Measurements from ENCODE around the gene MOB4. TPM values are rescaled to one million over a fixed set of nuclear protein-coding genes. Genes with fewer than 3 reads are reported as not detected.

Gene MOB4
- total and polyA plus RNA-seq, 10 donors: 15.5 to 38.3 (median 23.7) TPM

DNA sequence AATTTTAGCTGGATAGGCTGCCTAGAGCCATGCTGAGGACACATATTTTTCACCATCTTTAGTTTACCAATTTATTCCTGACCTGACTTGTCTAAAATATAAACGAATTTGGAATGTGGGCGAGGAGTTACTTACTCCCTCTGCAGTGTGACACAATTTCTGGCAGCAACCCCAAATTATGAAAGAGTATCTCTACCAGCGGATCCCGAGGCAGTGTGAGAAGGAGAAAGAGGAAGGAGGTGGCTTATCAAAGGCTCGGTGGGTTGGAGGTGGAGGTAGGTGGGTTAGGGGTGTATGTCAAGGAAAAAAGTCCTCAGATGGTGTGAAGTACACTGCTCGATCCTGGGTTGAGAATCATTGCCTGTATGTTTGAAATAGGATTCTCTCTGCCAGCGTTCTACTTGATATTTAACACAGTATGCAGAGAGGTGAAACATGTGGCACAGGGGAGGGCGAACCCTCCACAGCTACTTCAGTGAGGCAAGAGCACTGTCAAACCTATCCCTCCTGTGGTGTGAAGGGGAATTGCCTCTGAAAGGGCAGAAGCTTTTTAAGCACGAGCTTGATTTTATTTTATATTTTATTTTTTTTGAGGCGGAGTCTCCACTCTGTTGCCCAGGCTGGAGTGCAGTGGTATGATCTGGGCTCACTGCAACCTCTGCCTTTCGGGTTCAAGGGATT lies 83.6 kb downstream of the MOB4 start:
- H3K36me3 ChIP-seq: no peaks in the 10 kb centered on the region
- DNase-seq: no peak
- TF ChIP-seq, protein P1, sequence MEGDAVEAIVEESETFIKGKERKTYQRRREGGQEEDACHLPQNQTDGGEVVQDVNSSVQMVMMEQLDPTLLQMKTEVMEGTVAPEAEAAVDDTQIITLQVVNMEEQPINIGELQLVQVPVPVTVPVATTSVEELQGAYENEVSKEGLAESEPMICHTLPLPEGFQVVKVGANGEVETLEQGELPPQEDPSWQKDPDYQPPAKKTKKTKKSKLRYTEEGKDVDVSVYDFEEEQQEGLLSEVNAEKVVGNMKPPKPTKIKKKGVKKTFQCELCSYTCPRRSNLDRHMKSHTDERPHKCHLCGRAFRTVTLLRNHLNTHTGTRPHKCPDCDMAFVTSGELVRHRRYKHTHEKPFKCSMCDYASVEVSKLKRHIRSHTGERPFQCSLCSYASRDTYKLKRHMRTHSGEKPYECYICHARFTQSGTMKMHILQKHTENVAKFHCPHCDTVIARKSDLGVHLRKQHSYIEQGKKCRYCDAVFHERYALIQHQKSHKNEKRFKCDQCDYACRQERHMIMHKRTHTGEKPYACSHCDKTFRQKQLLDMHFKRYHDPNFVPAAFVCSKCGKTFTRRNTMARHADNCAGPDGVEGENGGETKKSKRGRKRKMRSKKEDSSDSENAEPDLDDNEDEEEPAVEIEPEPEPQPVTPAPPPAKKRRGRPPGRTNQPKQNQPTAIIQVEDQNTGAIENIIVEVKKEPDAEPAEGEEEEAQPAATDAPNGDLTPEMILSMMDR (IDR thresholded peaks at IDR 0.05 in 8 of 11, conservative IDR thresholded peaks at IDR 0.05 in 3 of 11): peak in 7 of 11 experiments; percentile 5 to 46 (median 21)
- TF ChIP-seq POLR2AphosphoS5 (IDR thresholded peaks at IDR 0.05): no peak
- no peak for TF ChIP-seq POLR2A (IDR thresholded peaks at IDR 0.05)
- peaks cover 0 to 9% (median 0%) of the 10 kb centered on the region in 6 donors for H3K4me1 ChIP-seq
- no peak overlapping the region for H3K27ac ChIP-seq
- 38 to 63% (median 44%) methylated on average over 11 of the region's 11 CpGs for WGBS, 5 donors
- no peaks in the 10 kb centered on the region for H3K9me3 ChIP-seq
- intact Hi-C loops (cut with DNase I; ENCODE audit: low total_unique reads): no loop called here
- H3K4me3 ChIP-seq: no peak overlapping the region
- H3K27me3 ChIP-seq (replicated peaks in 1 of 7): no peaks in the 10 kb centered on the region

DNA sequence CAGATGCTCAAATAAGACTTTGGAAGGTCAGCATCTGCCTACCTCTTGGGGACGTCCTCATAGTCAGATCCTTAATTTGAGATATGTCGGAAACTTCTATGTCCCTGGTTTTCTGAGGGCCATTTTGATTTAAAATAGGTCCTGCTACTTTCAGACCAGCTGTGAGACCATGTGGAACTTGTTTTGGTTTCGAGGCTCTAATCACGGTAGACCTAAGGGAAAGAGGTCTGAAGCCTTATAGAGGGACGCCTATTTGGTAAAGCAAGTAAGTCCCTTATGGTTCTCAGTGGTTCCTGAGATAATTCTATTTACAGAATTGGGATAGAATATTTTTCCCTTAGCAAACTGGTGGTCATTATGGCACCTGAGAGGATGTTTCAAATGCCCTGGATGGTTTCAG lies 84.4 kb downstream of the MOB4 start:
- WGBS, 5 donors: 86 to 94% (median 93%) methylated on average over 5 of the region's 5 CpGs
- peaks cover 0 to 9% (median 0%) of the 10 kb centered on the region in 6 donors for H3K4me1 ChIP-seq
- TF ChIP-seq, protein P1 (IDR thresholded peaks at IDR 0.05 in 8 of 11, conservative IDR thresholded peaks at IDR 0.05 in 3 of 11): no peak
- TF ChIP-seq POLR2A (IDR thresholded peaks at IDR 0.05) (no peak), POLR2AphosphoS5 (IDR thresholded peaks at IDR 0.05) (no peak)
- no peaks in the 10 kb centered on the region for H3K27me3 ChIP-seq (replicated peaks in 1 of 7)
- DNase-seq: no peak
- no peaks in the 10 kb centered on the region for H3K36me3 ChIP-seq
- intact Hi-C loops (cut with DNase I; ENCODE audit: low total_unique reads): no loop called here
- no peak overlapping the region for H3K27ac ChIP-seq
- no peaks in the 10 kb centered on the region for H3K9me3 ChIP-seq
- no peak overlapping the region for H3K4me3 ChIP-seq

DNA sequence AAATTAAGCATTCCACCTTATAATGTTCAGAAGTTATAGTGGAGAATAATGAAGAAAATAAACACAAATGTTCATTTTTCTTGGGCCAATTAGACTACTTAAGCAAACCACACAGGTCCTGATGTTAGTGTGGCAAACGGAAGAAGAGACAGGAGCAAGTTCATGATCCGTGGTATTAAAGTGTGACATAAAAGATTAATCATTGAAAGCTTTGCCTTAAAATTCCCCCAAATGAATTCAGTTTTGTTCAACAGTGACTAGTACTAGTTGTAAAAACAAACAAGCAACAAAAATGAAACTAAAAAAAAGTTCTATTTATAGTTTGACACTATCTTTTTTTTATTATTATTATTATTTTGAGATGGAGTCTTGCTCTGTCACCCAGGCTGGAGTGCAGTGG lies 85.9 kb downstream of the MOB4 start:
- WGBS, 5 donors: 73 to 87% (median 80%) methylated on average over 2 of the region's 2 CpGs
- DNase-seq: no peak
- peaks cover 0 to 9% (median 0%) of the 10 kb centered on the region in 6 donors for H3K4me1 ChIP-seq
- no peaks in the 10 kb centered on the region for H3K36me3 ChIP-seq
- H3K4me3 ChIP-seq: no peak overlapping the region
- TF ChIP-seq POLR2A (IDR thresholded peaks at IDR 0.05) (no peak), POLR2AphosphoS5 (IDR thresholded peaks at IDR 0.05) (no peak)
- TF ChIP-seq, protein P1 (IDR thresholded peaks at IDR 0.05 in 8 of 11, conservative IDR thresholded peaks at IDR 0.05 in 3 of 11): no peak
- no peaks in the 10 kb centered on the region for H3K9me3 ChIP-seq
- no peaks in the 10 kb centered on the region for H3K27me3 ChIP-seq (replicated peaks in 1 of 7)
- intact Hi-C loops (cut with DNase I; ENCODE audit: low total_unique reads): no loop called here
- H3K27ac ChIP-seq: no peak overlapping the region

Small RNA genes lying within 50 kb of the gene (small RNA-seq; reads per million reads assigned to genes)
- gene AC020550.1: 0 reads per million in 4 donors

Other genes starting within 250 kb of the MOB4 start
- gene ANKRD44, start 205.3 kb upstream of the MOB4 start, total RNA-seq: 100 to 1,000 TPM; 108 to 183 (median 145) TPM
- gene ANKRD44, start 205.3 kb upstream of the MOB4 start, polyA plus RNA-seq: 10 to 100 TPM; 16.0 to 18.5 (median 16.3) TPM
- gene SF3B1, start 81.0 kb upstream of the MOB4 start, total RNA-seq: 1,000 to 10,000 TPM in 1 of 7 donors, 100 to 1,000 TPM in 6; 330 to 1,150 (median 357) TPM
- gene SF3B1, start 81.0 kb upstream of the MOB4 start, polyA plus RNA-seq: 100 to 1,000 TPM; 256 to 327 (median 261) TPM
- 10 to 100 TPM; 24.5 to 34.7 (median 30.1) TPM for gene COQ10B, start 62.5 kb upstream of the MOB4 start, total RNA-seq
- 10 to 100 TPM in 2 of 3 donors, 1 to 10 TPM in 1; 9.3 to 14.7 (median 11.5) TPM for gene COQ10B, start 62.5 kb upstream of the MOB4 start, polyA plus RNA-seq
- gene HSPD1, start 16.2 kb upstream of the MOB4 start, total RNA-seq: 100 to 1,000 TPM in 4 of 7 donors, 10 to 100 TPM in 3; 75.2 to 202 (median 100) TPM
- gene HSPD1, start 16.2 kb upstream of the MOB4 start, polyA plus RNA-seq: 100 to 1,000 TPM in 2 of 3 donors, 10 to 100 TPM in 1; 93.3 to 159 (median 143) TPM
- 10 to 100 TPM; 38.1 to 89.4 (median 46.4) TPM for gene HSPE1, start 15.7 kb upstream of the MOB4 start, total RNA-seq
- gene HSPE1, start 15.7 kb upstream of the MOB4 start, polyA plus RNA-seq: 100 to 1,000 TPM in 2 of 3 donors, 10 to 100 TPM in 1; 97.8 to 138 (median 133) TPM
- gene RFTN2, start 159.5 kb downstream of the MOB4 start, total RNA-seq: 10 to 100 TPM in 1 of 7 donors, 1 to 10 TPM in 6; 2.0 to 13.3 (median 3.2) TPM
- gene RFTN2, start 159.5 kb downstream of the MOB4 start, polyA plus RNA-seq: under 1 TPM; 0.52 to 0.93 (median 0.65) TPM
- 10 to 100 TPM in 3 of 7 donors, 1 to 10 TPM in 4; 8.9 to 12.7 (median 10.0) TPM for gene MARS2, start 189.3 kb downstream of the MOB4 start, total RNA-seq
- 1 to 10 TPM; 4.7 to 8.2 (median 6.8) TPM for gene MARS2, start 189.3 kb downstream of the MOB4 start, polyA plus RNA-seq

All from spleen (tissue), 11 donors.